ENCODE data around the gene PRSS36.

GRCh38 chr16:31167315-31167714 is 17.4 kb upstream of the PRSS36 start:
- no peak for TF ChIP-seq CTCF (IDR thresholded peaks at IDR 0.05)
- no peak for TF ChIP-seq POLR2A (IDR thresholded peaks at IDR 0.05)
